HT-29 (cell line): ENCODE results near the gene SLC38A2. TPM values are rescaled to one million over a fixed set of nuclear protein-coding genes. Genes with fewer than 3 reads are reported as not detected.

Experiments used
- DNase-seq: peaks from one replicate; pipeline ENCODE4 v3.0.0-alpha.2; 2015; ENCODE audit warnings: low spot score
- total RNA-seq: library from RNA; depleted of rRNA; stranded (reverse); fragments of >200 nt; shearing (Covaris generic); gene quantifications from 2 replicates; pipeline ENCODE4 v1.2.3, GENCODE V29; 2014

Gene SLC38A2
- total RNA-seq, 1 experiment from 2014 or later, result 67.9 TPM

DNA sequence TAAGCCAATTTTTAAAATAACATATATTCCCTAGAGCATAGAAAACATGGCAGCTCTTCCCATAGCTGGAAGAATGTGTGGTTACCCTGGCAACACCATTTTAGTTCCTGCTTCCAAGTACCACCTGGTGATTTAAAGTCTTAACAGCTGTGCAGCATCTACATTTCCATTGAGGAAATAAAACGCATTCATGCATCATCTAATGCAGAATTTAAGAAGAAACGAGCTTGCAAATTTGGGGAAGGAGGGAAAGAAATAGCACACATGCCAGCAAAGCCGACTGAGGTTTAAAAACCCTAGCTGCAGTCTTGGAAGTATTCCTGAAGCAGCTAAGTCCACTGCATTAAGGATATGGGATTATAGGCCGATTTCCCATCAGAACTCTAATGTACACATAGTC, 22.8 kb upstream of the SLC38A2 start:
- no peak for DNase-seq

- DNase-seq, result no peak
Measured at GRCh38 chr12:46391630-46392029, 19.1 kb upstream of the SLC38A2 start.

DNA sequence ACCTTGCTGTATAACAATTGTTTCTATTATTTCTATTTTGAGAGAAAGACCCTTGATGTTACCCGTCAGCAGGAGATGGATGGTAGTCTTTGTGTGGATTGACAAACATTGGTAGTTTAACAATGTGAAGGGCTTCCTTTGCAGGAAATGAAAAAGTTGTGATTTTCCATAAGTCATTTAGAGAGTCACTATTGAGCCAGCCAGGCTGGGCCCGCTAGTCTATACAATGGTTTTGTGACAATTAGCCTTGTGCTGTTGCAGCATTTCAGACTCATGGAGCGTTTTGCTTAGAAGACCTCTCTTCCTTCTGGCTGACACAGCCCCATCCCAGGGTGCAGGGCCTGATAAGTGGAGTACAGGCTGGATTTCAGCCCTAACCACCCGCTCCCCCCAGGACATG, 18.3 kb upstream of the SLC38A2 start:
- DNase-seq, result no peak

GRCh38 chr12:46390304-46390703, 17.7 kb upstream of the SLC38A2 start:
- no peak for DNase-seq

- DNase-seq, result no peak
Measured at GRCh38 chr12:46389031-46389616, 16.6 kb upstream of the SLC38A2 start.

DNA sequence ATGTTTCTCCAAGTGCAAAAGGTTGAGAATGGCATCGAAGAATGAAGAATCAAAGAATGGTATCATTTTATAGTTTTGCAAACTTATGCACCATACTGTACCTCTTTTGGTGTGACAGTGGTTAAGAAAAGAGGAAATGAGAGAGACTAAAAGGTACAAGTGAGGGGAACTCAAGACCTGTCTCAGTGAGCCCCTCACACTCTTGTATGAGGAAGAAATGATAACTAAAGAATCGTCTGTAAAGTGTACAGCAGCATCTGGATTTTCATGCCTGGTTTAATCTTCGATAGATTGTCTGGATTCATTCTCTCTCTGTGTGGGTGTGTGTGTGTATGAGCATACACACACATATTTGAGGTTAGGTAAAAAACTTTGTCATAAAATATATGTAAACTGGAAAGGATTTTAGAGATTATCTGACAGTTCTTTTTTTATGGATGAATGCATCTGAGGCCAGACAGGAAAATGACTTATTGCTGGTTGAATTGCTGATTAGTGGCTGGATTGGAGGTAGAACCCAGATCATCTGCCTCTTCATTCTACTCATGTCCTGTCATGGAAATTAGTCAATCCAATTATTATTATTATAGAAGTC, 16.0 kb upstream of the SLC38A2 start:
- no peak for DNase-seq

DNA sequence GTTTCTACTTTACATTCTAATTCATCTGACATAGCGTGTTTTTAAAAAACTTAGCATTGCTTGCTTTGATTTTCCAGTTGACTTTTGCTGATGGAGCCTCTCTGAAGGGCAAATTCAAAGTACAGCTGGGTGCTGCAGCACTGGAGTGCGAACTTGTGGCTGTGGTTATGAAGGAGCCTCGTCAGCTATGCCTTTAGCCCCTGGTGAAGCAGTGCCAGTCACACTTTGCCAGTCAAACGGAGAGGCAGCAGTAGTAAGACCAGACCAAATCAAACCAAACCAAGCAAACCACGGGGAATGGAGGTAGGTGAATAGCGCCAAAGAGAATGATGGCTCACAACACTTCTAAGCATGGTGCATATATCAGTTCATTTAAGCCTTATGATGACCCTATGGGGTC, 15.1 kb upstream of the SLC38A2 start:
- DNase-seq, result no peak

DNA sequence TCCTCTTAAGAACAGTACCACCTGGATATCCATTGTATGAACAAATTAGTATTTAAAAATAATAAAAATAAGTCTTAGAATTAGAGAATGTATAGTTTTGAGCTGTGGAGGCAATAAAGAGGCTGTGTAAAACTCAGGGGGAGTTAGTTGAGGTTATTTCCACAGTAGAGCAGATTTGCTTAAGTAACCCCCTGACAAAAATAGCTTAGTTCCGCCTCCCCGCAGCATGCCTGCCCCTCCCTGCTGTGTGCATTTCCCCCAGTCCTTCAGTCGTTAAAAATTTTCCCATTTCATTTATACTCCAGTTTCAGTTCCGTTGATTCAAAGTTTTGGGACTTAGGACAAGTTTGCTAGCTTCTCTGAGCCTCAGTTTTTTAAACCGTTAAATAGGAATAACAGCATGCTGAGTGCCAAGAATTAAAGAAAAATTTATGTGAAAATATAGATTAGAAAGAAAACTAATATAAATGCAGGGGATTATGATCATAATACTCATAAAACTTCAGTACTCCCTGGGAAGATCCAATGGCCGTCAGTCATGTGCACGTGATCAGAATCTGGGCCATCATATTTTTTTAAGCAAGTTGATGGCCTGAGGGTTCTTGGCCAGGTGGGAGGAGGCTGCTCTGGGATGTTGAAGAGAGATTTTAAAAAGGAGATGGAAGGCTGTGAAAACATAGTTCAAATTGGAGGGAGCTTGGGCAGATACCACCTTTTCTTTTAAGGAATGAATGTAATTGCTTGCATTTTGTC, 14.5 kb upstream of the SLC38A2 start:
- no peak for DNase-seq

DNA sequence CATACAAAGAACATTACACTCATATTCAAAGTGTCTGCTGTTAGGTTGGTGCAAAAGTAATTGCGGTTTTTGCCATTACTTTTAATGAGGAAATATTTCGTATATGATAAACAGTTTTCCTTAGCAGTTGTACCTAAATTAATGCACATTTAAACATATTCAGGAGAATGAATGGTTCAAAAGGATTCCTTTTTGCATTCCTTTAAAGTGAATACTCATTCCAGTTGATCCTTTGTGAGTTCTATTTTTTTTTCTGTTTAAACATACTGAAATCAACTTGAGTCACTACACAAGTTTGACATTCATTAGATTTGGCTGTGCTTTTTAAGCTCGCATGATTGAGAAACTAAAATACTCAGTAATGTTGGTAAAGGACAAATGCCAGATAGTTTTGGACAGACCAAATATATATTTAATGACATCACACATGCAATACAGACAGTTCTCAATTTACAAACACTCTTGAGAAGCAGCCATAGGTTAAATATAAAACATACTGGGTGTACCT, 13.8 kb upstream of the SLC38A2 start:
- DNase-seq, result no peak

DNA sequence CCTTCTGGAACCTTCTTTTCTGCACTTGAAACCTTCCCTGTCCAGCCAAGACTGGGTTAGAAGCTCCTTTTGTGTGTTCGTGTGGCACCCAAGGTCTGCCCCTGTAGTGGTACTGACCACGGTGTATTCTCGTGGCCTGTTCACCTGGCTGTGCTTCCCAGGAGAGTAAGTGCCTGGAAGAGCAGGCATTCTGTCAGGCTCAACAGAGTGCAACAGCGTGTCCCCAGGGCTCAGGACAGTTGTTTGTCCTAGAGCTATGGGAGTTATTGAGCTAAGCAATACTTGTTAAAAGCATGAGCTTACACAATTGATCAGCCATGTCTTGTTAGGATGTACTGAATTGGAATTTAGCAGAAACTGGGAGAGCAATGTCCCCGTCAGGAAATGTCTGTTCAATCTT, 12.9 kb upstream of the SLC38A2 start:
- no peak for DNase-seq

GRCh38 chr12:46384451-46385309, 12.1 kb upstream of the SLC38A2 start:
- DNase-seq, result no peak

DNA sequence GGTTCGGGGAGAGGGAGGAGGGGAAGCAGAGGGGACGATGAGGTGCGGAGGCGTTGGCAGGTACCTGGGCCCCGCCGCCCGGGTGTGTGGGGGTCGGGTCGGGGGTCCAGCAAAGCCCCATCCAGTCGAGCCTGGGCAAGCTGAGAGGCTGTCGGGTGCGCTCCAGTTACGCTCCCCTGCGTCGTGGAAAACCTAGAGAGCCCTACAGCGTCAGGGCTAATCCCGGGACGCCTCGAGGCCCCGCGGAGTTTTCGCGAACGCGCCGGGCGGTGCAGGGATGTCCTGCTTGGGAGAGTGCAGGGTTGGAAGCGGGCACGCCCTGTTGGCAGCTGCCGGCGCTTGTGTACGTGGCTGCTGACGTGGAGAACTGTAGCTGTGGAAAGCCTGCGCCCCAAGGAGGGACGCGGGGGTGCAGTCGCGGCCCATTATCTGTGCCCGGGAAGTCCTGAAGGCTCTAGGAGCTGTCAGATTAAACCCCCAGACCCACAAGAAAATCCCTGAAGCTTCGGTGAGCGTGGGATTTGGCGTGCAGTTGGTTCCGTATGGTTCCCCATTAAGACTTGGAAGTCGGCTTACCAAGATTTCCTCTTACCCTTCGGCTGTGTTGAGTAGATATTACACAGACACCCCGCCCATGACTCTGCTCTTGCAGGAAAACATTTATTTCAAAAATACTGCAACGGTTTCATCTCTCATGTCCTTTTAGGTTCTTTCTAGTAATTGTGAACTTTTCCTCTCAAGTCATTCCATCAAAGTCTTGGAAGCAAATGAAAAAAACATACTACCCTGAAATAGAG, 11.3 kb upstream of the SLC38A2 start:
- peak; percentile 82 for DNase-seq

DNA sequence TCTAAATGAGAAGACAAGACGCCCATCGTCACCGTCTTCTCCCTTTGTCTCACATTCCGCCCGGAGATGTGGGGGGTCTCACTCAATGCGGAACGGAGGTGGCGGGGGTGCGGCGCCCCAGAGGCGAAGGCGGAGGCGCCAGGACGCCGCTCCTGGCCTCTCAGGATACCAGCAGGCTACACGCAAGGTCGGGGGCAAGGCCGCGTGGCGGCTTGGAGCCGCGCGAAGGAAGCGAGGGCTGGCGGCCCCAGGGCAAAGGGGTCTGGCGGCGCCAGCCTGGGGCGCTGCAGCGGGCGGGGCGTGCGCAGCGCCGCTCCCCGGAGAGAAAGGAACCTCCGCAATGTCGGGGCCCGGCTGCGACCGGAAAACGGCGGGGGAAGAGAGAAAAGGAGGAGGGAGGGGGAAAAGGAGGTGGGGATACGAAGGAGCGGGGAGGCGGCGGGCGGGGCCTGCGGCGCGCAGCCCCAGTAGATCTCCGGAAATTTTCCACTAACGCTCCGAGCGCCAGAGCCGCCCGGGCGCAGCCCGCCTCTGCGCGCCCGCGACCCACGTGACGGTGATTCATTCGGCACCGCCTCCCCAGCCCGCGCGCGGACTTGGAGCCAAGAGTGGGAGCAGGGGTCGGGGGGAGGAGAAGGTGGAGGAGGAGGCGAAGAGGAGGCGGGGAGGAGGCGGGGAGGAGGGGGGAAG, 10.5 kb upstream of the SLC38A2 start:
- DNase-seq, result peak; percentile 96

DNA sequence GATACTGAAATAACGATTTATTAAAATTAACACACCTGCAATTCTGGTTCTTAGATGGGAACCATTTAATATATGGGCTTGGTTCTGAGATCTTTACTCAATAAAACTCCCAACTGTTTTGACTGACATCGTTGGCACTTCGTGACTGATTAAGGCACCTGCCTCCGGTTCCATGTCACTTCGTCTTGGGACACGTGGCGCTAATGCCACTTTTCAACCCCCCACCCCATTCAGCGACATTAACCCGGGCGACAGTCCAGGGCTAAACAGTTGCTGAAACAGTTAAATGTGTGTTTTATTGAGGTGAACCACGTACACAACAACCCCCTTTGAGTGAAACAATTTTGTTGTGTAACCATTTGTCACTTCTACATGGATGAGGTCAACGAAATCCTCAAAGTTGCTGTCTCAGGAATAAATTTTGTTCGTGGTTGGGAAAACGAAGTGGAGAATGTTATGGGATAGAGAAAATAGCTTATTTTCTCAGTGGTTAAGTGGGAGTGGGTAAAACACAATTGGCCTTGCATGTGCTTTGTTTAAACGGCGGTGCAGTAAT, 9.9 kb upstream of the SLC38A2 start:
- peak; percentile 28 for DNase-seq

- no peak for DNase-seq
Measured at GRCh38 chr12:46380881-46381280, 8.3 kb upstream of the SLC38A2 start.

- no peak for DNase-seq
Measured at GRCh38 chr12:46380022-46380796, 7.6 kb upstream of the SLC38A2 start.

DNA sequence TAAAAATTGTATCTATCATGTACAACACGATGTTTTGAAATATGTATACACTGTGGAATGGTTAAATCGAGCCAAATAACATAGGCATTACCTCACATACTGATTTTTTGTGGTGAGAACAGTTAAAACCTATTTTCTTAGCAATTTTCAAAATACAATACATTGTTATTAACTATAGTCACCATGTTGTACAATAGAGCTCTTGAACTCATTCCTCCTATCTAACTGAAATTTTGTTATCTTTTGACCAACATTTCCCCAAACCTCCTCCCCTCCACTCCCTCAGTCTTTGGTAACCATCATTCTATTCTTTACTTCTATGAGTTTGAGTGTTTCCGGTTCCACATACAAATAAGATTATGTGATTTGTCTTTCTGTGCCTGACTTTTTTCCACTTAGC, 6.8 kb upstream of the SLC38A2 start:
- DNase-seq, result no peak

DNA sequence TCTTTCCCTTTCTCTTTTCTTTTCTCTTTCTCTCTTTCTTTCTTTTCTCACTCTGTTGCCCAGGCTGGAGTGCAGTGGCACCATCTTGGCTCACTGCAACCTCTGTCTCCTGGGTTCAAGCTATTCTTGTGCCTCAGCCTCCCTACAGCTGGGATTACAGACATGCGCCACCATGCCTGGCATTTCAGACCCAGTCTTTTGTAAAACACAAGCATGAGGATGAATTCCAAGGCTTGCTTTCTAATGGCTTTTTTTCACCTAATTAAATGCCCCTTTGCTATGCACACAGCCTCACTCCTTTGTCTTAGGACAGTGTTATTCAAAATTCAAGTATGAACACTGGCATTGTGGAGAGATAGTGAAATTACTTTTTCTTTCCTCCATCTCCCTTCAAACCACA, 6.0 kb upstream of the SLC38A2 start:
- no peak for DNase-seq

GRCh38 chr12:46377678-46378077, 5.1 kb upstream of the SLC38A2 start:
- DNase-seq, result no peak
